Esophagus muscularis mucosa (tissue), 4 donors: ENCODE data around the gene XKRX. TPM values are rescaled to one million over a fixed set of nuclear protein-coding genes. Genes with fewer than 3 reads are reported as not detected.

Experiments
- DNase-seq: peaks from one replicate; pipeline ENCODE4 v3.0.0-alpha.2; 2017; ENCODE audit errors: extremely low spot score
- H3K27ac ChIP-seq, 4 donors: fragments of 200-600 bp; sonication (generic); replicated peaks in 1 of 4; 1 replicate in 3 of 4; 2 replicates in 1 of 4; pipeline ENCODE4 v1.5.1; 2016 to 2019; ENCODE audit warnings: mild to moderate bottlenecking in 1 of 4
- H3K27me3 ChIP-seq, 4 donors: fragments of 200-600 bp; sonication (generic); one replicate each; pipeline versions ENCODE4 v1.5.1 to v1.6.0; 2016 to 2019
- H3K36me3 ChIP-seq, 4 donors: fragments of 200-600 bp; sonication (generic); one replicate each; pipeline ENCODE4 v1.5.1; 2016 to 2019
- H3K4me1 ChIP-seq, 4 donors: fragments of 200-600 bp; sonication (generic); one replicate each; pipeline ENCODE4 v1.5.1; 2016 to 2019
- H3K4me3 ChIP-seq, 4 donors: fragments of 200-600 bp; sonication (generic); 1 replicate in 2 of 4; 2 replicates in 2 of 4; pipeline ENCODE4 v1.5.1; 2016 to 2019; ENCODE audit warnings: mild to moderate bottlenecking in 4 of 4, moderate library complexity in 1 of 4
- H3K9me3 ChIP-seq, 4 donors: fragments of 200-600 bp; sonication (generic); 1 replicate in 3 of 4; 2 replicates in 1 of 4; pipeline ENCODE4 v1.5.1; 2016 to 2019
- CTCF ChIP-seq, 3 experiments: fragments of 200-600 bp in 2 of 3; fragments of 450-650 bp in 1 of 3; sonication (generic) in 2 of 3; IDR thresholded peaks; one replicate each; pipeline ENCODE4 v1.5.1; 2017 to 2019; ENCODE audit warnings: antibody characterized with exemption in 3 of 3, mild to moderate bottlenecking in 2 of 3, moderate library complexity in 1 of 3
- EP300 ChIP-seq: sonication (generic); formaldehyde crosslinking; IDR thresholded peaks from one replicate; pipeline ENCODE4 v1.6.1; 2017; ENCODE audit warnings: antibody characterized with exemption
- POLR2A ChIP-seq: fragments of 450-650 bp; IDR thresholded peaks from one replicate; pipeline ENCODE4 v1.6.1; 2017; ENCODE audit warnings: antibody characterized with exemption, moderate library complexity, mild to moderate bottlenecking, low read depth
- POLR2AphosphoS5 ChIP-seq, 2 donors: sonication (generic); formaldehyde crosslinking; IDR thresholded peaks; one replicate each; pipeline ENCODE4 v1.6.1; 2017; ENCODE audit warnings: antibody characterized with exemption in 2 of 2
- WGBS: methylation state at CpG from one replicate; pipeline ENCODE4 v1.1.5; 2018; 5-methylcytosine and 5-hydroxymethylcytosine counted together
- intact Hi-C: fragments of 100-400 bp; cut with DNase I; formaldehyde crosslinking; loops from one replicate; pipeline ENCODE4 v1.15.1; 2023
- total RNA-seq, 4 donors: library from RNA; depleted of rRNA; stranded (reverse); fragments of >200 nt; gene quantifications; one replicate each; pipeline versions ENCODE4 v1.1.0 to v1.2.1, GENCODE V29; 2016

XKRX gene
- total RNA-seq, 4 donors from 2014 or later: 0.17 TPM; not detected in 3

DNA sequence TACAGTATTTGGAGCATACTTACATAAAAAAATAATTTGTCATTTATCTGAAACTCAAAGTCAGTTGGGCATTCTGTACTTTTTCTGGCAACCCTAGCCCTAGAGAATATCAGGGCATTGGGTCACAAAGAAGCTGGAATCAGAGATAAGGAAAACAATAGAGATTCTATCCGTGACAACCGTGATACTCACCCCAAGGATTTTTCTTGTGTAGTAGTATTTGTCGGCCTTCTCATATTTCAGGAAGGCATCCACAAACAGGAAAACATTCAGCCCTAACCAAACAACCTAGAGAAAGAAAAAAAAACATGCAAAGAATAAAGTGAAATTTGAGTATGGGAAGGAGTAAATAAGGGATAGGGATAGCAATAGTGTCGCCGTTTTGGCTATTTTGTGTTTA, 58.2 kb downstream of the XKRX start:
- no peak overlapping the region for H3K27ac ChIP-seq
- no peak overlapping the region for H3K4me3 ChIP-seq
- peaks cover 0 to 4% (median 0%) of the 10 kb centered on the region in 4 donors for H3K4me1 ChIP-seq
- DNase-seq: no peak
- H3K27me3 ChIP-seq: no peaks in the 10 kb centered on the region
- intact Hi-C loops: no loop called here
- WGBS: 77% methylated on average over 5 of the region's 5 CpGs
- no peak for TF ChIP-seq POLR2AphosphoS5 (IDR thresholded peaks at IDR 0.05)
- TF ChIP-seq CTCF (IDR thresholded peaks at IDR 0.05): no peak
- no peak for TF ChIP-seq POLR2A
- no peak for TF ChIP-seq EP300
- no peaks in the 10 kb centered on the region for H3K36me3 ChIP-seq
- no peaks in the 10 kb centered on the region for H3K9me3 ChIP-seq

- 68% methylated on average over 2 of the region's 2 CpGs for WGBS
- intact Hi-C loops: no loop called here
These were observed 60.4 kb downstream of the XKRX start for GRCh38 chrX:100868273-100868672.

DNA sequence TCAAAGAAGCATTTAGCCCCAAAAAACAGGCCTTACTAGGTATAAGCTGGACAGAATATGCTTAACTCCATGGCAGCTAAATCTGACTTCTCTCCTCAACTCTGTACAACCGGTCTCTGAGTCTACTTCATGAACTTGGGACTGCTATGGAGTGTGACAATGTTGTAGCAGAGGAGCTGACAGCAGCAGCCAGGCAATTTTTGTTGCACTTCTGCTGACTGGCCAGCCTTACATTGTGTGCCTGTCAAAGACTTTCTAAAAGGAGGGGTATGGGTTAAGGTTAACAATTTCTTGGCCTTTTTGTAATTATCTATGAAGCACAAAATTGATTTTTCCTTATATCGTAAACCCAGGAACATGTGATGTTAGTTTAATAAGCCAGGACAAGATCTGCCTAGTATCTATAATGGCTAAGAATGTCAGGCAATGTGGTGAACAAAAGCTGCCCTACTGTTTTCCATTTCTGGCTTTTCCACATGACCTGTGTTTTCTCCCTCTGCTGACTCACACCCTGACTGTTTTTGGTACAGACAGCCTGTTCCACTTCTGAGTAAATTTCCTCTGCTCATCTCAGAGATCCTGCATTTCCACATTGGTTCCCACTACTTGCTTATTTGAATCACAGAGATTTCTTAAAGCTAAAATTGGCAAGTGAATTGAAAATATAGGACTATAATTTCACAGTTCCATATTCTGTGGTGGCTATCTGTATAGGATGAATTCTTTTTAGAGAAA, 63.9 kb downstream of the XKRX start:
- no peak for DNase-seq
- intact Hi-C loops: no loop called here
- Histone ChIP-seq H3K9me3 (no peaks in the 10 kb centered on the region), H3K27ac (peak overlapping the region in 3 of 4 donors; percentile 28 to 49 (median 48)), H3K27me3 (no peaks in the 10 kb centered on the region), H3K4me1 (peaks cover 0 to 9% (median 3%) of the 10 kb centered on the region in 4 donors), H3K36me3 (no peaks in the 10 kb centered on the region), H3K4me3 (no peak overlapping the region)
- WGBS: 58% methylated on average over 2 of the region's 2 CpGs
- TF ChIP-seq POLR2AphosphoS5 (IDR thresholded peaks at IDR 0.05): peak in 1 of 2 donors; percentile 43
- no peak for TF ChIP-seq POLR2A

More at GRCh38 chrX:100868273-100868672, 60.4 kb downstream of the XKRX start:
- Histone ChIP-seq H3K9me3 (no peaks in the 10 kb centered on the region), H3K4me1 (peaks cover 0 to 9% (median 3%) of the 10 kb centered on the region in 4 donors), H3K27me3 (no peaks in the 10 kb centered on the region), H3K27ac (no peak overlapping the region), H3K4me3 (no peak overlapping the region), H3K36me3 (no peaks in the 10 kb centered on the region)
- no peak for DNase-seq
- no peak for TF ChIP-seq POLR2A
- no peak for TF ChIP-seq POLR2AphosphoS5 (IDR thresholded peaks at IDR 0.05)
- TF ChIP-seq CTCF (IDR thresholded peaks at IDR 0.05): no peak
- no peak for TF ChIP-seq EP300

Other genes with a start within 250 kb of the XKRX start
- 10 to 100 TPM; 14.9 to 30.7 (median 27.8) TPM for gene SYTL4, start 196.8 kb downstream of the XKRX start, total RNA-seq
- gene CSTF2, start 108.5 kb downstream of the XKRX start, total RNA-seq: 1 to 10 TPM; 7.6 to 9.2 (median 8.6) TPM
- gene NOX1, start 54.6 kb downstream of the XKRX start, total RNA-seq: not detected
- gene ARL13A, start 40.8 kb upstream of the XKRX start, total RNA-seq: not detected
- 10 to 100 TPM; 11.1 to 15.9 (median 15.7) TPM for gene TRMT2B, start 123.2 kb upstream of the XKRX start, total RNA-seq
- 10 to 100 TPM in 3 of 4 donors, 1 to 10 TPM in 1; 9.9 to 22.9 (median 21.2) TPM for gene TMEM35A, start 150.0 kb upstream of the XKRX start, total RNA-seq
- gene CENPI, start 169.3 kb upstream of the XKRX start, total RNA-seq: 1 to 10 TPM; 1.4 to 2.8 (median 1.7) TPM